Diencephalon (tissue), 1 donor: ENCODE data around the gene GAN. TPM values are rescaled to one million over a fixed set of nuclear protein-coding genes. Genes with fewer than 3 reads are reported as not detected.

Experiments
- total RNA-seq: library from RNA; depleted of rRNA; stranded (reverse); fragments of >200 nt; gene quantifications from one replicate; pipeline ENCODE4 v1.2.3, GENCODE V29; 2014

The GAN gene, protein sequence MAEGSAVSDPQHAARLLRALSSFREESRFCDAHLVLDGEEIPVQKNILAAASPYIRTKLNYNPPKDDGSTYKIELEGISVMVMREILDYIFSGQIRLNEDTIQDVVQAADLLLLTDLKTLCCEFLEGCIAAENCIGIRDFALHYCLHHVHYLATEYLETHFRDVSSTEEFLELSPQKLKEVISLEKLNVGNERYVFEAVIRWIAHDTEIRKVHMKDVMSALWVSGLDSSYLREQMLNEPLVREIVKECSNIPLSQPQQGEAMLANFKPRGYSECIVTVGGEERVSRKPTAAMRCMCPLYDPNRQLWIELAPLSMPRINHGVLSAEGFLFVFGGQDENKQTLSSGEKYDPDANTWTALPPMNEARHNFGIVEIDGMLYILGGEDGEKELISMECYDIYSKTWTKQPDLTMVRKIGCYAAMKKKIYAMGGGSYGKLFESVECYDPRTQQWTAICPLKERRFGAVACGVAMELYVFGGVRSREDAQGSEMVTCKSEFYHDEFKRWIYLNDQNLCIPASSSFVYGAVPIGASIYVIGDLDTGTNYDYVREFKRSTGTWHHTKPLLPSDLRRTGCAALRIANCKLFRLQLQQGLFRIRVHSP
- total RNA-seq, result 44.1 TPM

DNA sequence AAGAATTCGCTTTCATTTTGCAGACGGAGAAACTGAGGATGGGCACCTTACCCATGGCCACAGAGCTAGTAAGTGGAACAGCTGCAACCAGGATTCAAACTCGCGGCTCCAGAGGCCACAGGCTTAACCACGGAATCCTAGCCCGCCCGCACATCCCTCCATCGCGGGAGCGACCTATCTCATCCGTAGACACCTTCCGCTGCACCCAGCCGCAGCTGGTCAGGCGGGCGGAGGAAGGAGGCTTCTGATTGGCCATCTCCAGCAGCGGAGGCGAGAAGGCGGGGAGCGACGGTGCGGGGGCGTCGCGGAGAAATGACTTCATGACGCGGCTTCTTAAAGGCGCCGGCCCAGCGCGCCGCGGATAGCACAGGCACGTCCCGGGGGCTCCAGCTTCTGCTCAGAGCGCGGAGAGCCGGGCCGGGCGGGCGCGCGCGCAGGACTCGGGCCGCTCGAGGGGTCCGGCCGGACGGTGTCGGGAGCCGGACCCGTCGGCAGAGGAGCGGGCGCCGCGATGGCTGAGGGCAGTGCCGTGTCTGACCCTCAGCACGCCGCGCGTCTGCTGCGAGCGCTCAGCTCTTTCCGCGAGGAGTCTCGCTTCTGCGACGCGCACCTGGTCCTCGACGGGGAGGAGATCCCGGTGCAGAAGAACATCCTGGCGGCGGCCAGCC lies at the start of gene GAN:
Gene GAN (plus strand): TSS at position 360 of the 668 bp plus-strand sequence. CDS start 152 bp downstream, at position 512.

Other genes with a start within 250 kb of the GAN start
- 10.1 TPM for gene C16orf46, start 237.7 kb upstream of the GAN start, total RNA-seq
- 42.2 TPM for gene GCSH, start 218.6 kb upstream of the GAN start, total RNA-seq
- 0.46 TPM for gene BCO1, start 76.3 kb upstream of the GAN start, total RNA-seq
- gene CMIP, start 129.8 kb downstream of the GAN start, total RNA-seq, result 56.1 TPM